Neutrophil (primary cell): ENCODE data around the gene SUSD6.
A peak's percentile ranks its signal among the peaks of the same experiment; 100 is the strongest.

ENCODE experiments used
- H3K27ac ChIP-seq: fragments of 200-600 bp; sonication (generic); 2 replicates; pipeline ENCODE4 v1.5.1; 2016; ENCODE audit warnings: mild to moderate bottlenecking, moderate library complexity
- H3K27me3 ChIP-seq: fragments of 200-600 bp; sonication (generic); 2 replicates; pipeline ENCODE4 v1.6.0; 2016; ENCODE audit warnings: mild to moderate bottlenecking
- H3K36me3 ChIP-seq: fragments of 200-600 bp; sonication (generic); 2 replicates; pipeline ENCODE4 v1.5.1; 2017
- H3K4me1 ChIP-seq, 2 experiments: fragments of 200-600 bp in 1 of 2; sonication (generic) in 1 of 2; 1 replicate in 1 of 2; 2 replicates in 1 of 2; pipeline versions ENCODE4 v1.5.1 to v1.6.1; 2013 to 2016; ENCODE audit warnings: low read depth in 1 of 2, low read length in 1 of 2, mild to moderate bottlenecking in 1 of 2, moderate library complexity in 1 of 2; ENCODE audit not compliant: control insufficient read depth in 1 of 2, insufficient read depth in 1 of 2
- H3K4me3 ChIP-seq, 2 experiments: fragments of 200-600 bp in 1 of 2; sonication (generic) in 1 of 2; 1 replicate in 1 of 2; 2 replicates in 1 of 2; pipeline ENCODE4 v1.5.1; 2013 to 2016; ENCODE audit warnings: low read depth in 1 of 2, low read length in 1 of 2, mild to moderate bottlenecking in 1 of 2, moderate library complexity in 1 of 2
- H3K9me3 ChIP-seq: fragments of 200-600 bp; sonication (generic); 2 replicates; pipeline ENCODE4 v1.5.1; 2016
- CTCF ChIP-seq: fragments of 200-600 bp; sonication (generic); IDR thresholded peaks from 2 replicates; pipeline ENCODE4 v1.5.1; 2016; ENCODE audit warnings: antibody characterized with exemption

Gene SUSD6

GRCh38 chr14:69666690-69667211 is 55.4 kb downstream of the SUSD6 start:
- H3K4me1 ChIP-seq, result peaks cover 60 to 81% of the 10 kb centered on the region in 2 experiments
- TF ChIP-seq CTCF, result no peak
- peak overlapping the region; percentile 46 for H3K27ac ChIP-seq

DNA sequence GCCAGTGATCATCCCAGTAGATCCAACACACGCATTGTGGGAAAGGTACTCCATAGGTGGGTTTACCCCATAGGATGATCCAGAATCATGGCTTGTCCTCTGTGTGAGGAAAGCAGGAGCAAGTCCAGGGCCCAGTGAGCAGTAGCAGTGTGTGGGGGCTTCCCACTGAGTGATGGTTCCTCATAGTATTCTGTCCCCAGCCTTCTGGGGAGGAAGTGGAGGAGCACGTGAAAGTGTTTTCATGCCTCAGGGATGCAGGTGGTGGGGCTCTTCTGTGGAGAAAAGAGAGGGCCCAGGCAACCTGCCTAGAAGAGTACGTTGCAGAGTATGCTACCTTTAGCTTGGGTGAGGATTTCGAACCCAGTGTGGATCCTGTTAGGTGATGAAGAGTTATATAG is 56.5 kb downstream of the SUSD6 start:
- peaks cover 68 to 89% of the 10 kb centered on the region in 2 experiments for H3K4me1 ChIP-seq
- no peaks in the 10 kb centered on the region for H3K9me3 ChIP-seq
- no peak for TF ChIP-seq CTCF
- H3K27me3 ChIP-seq, result no peaks in the 10 kb centered on the region
- peaks cover 31% of the 10 kb centered on the region for H3K36me3 ChIP-seq
- H3K4me3 ChIP-seq, result no peak overlapping the region
- peak overlapping the region; percentile 56 for H3K27ac ChIP-seq

More at GRCh38 chr14:69666690-69667211, 55.4 kb downstream of the SUSD6 start:
- H3K27me3 ChIP-seq, result no peaks in the 10 kb centered on the region
- H3K36me3 ChIP-seq, result peaks cover 32% of the 10 kb centered on the region
- no peak overlapping the region for H3K4me3 ChIP-seq
- no peaks in the 10 kb centered on the region for H3K9me3 ChIP-seq

GRCh38 chr14:69669375-69669774 is 58.0 kb downstream of the SUSD6 start:
- no peaks in the 10 kb centered on the region for H3K9me3 ChIP-seq
- no peak for TF ChIP-seq CTCF
- H3K36me3 ChIP-seq, result peaks cover 31% of the 10 kb centered on the region
- H3K27me3 ChIP-seq, result no peaks in the 10 kb centered on the region
- peak overlapping the region; percentile 63 for H3K27ac ChIP-seq
- no peak overlapping the region for H3K4me3 ChIP-seq
- H3K4me1 ChIP-seq, result peaks cover 66 to 90% of the 10 kb centered on the region in 2 experiments

DNA sequence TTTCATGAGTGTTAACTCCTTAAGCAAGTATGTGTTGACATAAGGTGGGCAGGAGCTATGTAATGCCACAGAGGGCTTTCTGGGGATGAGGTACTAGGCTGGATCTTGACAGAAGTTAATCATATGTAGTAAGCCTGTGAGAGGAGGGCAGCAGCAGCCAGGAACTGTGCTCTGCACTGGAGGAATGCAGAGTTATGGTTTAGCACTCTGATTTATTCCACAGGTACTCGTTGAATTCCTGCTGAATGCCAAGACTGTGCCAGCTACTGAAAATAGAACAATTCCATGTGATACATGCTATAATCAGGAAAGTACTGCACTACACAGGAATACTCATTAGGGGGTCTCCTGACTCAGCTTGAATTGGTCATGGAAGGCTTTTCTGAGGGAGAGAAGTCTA is 58.7 kb downstream of the SUSD6 start:
- Histone ChIP-seq H3K27ac (peak overlapping the region; percentile 63), H3K4me1 (peaks cover 59 to 90% of the 10 kb centered on the region in 2 experiments), H3K9me3 (no peaks in the 10 kb centered on the region), H3K4me3 (no peak overlapping the region), H3K36me3 (peaks cover 31% of the 10 kb centered on the region), H3K27me3 (no peaks in the 10 kb centered on the region)
- TF ChIP-seq CTCF, result no peak

GRCh38 chr14:69671365-69672030 is 60.1 kb downstream of the SUSD6 start:
- Histone ChIP-seq H3K36me3 (peaks cover 28% of the 10 kb centered on the region), H3K9me3 (no peaks in the 10 kb centered on the region), H3K4me3 (no peak overlapping the region), H3K27me3 (no peaks in the 10 kb centered on the region), H3K4me1 (peaks cover 51 to 80% of the 10 kb centered on the region in 2 experiments), H3K27ac (peak overlapping the region; percentile 63)
- no peak for TF ChIP-seq CTCF
